Measurements from ENCODE around the gene ZFAND3. TPM values are rescaled to one million over a fixed set of nuclear protein-coding genes. Genes with fewer than 3 reads are reported as not detected.

Gene ZFAND3
- polyA plus RNA-seq, 2 of the 4 experiments (the other 2 are of a cell fraction) = 12.0 to 50.0 TPM

Small RNA genes within 50 kb of the gene (small RNA-seq; reads per million reads assigned to genes)
- 0 reads per million in 6 experiments for gene RN7SL285P
- gene RNU1-87P = 0 reads per million in 6 experiments

Other genes starting within 250 kb of the ZFAND3 start
- gene MDGA1, start 121.8 kb upstream of the ZFAND3 start, polyA plus RNA-seq (2011; rRNA removed) = 0.74 and 1.1 TPM in 2 replicates
- gene MDGA1, start 121.8 kb upstream of the ZFAND3 start, polyA plus RNA-seq (2017; fragmentation: RNase III; extraction: RNeasy Plus Mini Kit Qiagen cat#74134 plus additional on column Dnase treatment) = 7.5 to 9.1 TPM (median 8.5 TPM) in 3 replicates

Data from A549 (cell line).